ENCODE measurements around the gene PRICKLE4.
"Not testable (repeated sequence)": the region's sequence is repeated elsewhere in the genome, so short reads cannot be mapped to it uniquely, and the experiment has no call there.

Gene PRICKLE4

DNA sequence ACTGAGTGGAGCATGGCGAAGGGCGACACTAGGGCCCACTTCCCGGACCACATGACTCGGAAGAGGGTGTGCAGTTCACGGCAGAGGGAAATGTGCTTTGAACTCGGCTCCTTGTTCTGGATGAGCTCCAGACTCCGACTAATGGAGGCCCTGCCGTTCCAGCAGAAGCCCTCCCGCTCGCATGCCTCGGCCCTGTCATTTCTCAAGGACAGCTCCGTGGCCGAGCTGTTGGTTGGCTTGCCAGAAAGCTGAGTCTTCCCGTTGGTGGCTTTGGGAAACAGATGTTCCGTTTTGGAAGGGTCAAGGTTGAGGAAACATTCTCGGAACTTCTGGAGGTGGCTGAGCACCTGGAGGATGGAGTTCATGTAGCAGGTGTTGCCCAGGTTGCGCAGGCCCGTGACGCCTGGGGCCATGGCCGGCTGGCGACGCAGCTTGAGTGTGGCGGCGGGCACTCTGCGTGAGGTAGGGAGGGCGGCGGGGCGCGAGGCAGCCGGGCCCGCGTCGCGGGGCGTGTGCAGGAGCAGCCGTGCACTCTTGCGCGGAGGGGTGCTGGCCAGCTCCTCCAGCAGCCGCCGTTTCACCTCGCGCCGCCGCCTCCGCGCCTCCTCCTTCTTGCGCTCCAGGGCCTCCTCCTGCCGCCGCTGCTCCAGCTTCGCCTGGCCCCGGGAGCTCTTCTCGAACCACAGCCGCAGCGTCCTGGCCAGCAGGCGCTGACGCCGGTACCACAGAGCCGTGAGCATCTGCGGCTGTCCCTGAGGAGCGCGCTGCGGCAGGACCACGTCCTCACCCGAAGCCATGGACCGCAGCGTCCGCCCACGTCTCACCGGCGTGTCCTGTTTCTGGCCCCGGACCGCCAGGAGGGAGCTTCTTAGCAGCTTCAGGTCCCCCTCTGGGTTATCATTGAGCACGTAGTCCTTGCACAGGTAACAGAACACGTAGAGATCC is 25.5 kb downstream of the PRICKLE4 start:
- no peak overlapping the region for H3K27ac ChIP-seq
- H3K27me3 ChIP-seq (replicated peaks): no peaks in the 10 kb centered on the region
- TF ChIP-seq CTCF (IDR thresholded peaks at IDR 0.05; ENCODE audit: low read depth, low read length, missing control alignments): no peak
- DNase-seq: no peak
- in situ Hi-C loops (cut with HindIII; ENCODE audit: low pct_ligation_motif_present, low sequenced_read_pairs): no loop called here
- H3K4me3 ChIP-seq (ENCODE audit: low read depth, low read length): no peak overlapping the region
- H3K36me3 ChIP-seq (replicated peaks): no peaks in the 10 kb centered on the region

GRCh38 chr6:41811095-41811494 is 30.5 kb downstream of the PRICKLE4 start:
- Histone ChIP-seq H3K27me3 (replicated peaks) (no peaks in the 10 kb centered on the region), H3K27ac (no peak overlapping the region), H3K4me3 (ENCODE audit: low read depth, low read length) (no peak overlapping the region), H3K36me3 (replicated peaks) (no peaks in the 10 kb centered on the region)
- no peak for TF ChIP-seq CTCF (IDR thresholded peaks at IDR 0.05; ENCODE audit: low read depth, low read length, missing control alignments)
- in situ Hi-C loops (cut with HindIII; ENCODE audit: low pct_ligation_motif_present, low sequenced_read_pairs): no loop called here
- DNase-seq: no peak

- H3K36me3 ChIP-seq (replicated peaks); H3K4me3 ChIP-seq (ENCODE audit: low read depth, low read length); H3K27ac ChIP-seq; H3K27me3 ChIP-seq (replicated peaks); in situ Hi-C loops (cut with HindIII; ENCODE audit: low pct_ligation_motif_present, low sequenced_read_pairs); DNase-seq: not testable (repeated sequence)
These were observed 31.4 kb downstream of the PRICKLE4 start for GRCh38 chr6:41811946-41812345.

GRCh38 chr6:41813469-41813868 is 32.9 kb downstream of the PRICKLE4 start:
- no peak for DNase-seq
- H3K27me3 ChIP-seq (replicated peaks): no peaks in the 10 kb centered on the region
- no peak overlapping the region for H3K27ac ChIP-seq
- no peaks in the 10 kb centered on the region for H3K36me3 ChIP-seq (replicated peaks)
- no peak for TF ChIP-seq CTCF (IDR thresholded peaks at IDR 0.05; ENCODE audit: low read depth, low read length, missing control alignments)
- no peak overlapping the region for H3K4me3 ChIP-seq (ENCODE audit: low read depth, low read length)
- in situ Hi-C loops (cut with HindIII; ENCODE audit: low pct_ligation_motif_present, low sequenced_read_pairs): no loop called here

GRCh38 chr6:41813956-41814355 is 33.4 kb downstream of the PRICKLE4 start:
- H3K4me3 ChIP-seq (ENCODE audit: low read depth, low read length): no peak overlapping the region
- no peaks in the 10 kb centered on the region for H3K27me3 ChIP-seq (replicated peaks)
- no peak for DNase-seq
- H3K36me3 ChIP-seq (replicated peaks): no peaks in the 10 kb centered on the region
- in situ Hi-C loops (cut with HindIII; ENCODE audit: low pct_ligation_motif_present, low sequenced_read_pairs): no loop called here
- H3K27ac ChIP-seq: no peak overlapping the region
- TF ChIP-seq CTCF (IDR thresholded peaks at IDR 0.05; ENCODE audit: low read depth, low read length, missing control alignments): no peak

DNA sequence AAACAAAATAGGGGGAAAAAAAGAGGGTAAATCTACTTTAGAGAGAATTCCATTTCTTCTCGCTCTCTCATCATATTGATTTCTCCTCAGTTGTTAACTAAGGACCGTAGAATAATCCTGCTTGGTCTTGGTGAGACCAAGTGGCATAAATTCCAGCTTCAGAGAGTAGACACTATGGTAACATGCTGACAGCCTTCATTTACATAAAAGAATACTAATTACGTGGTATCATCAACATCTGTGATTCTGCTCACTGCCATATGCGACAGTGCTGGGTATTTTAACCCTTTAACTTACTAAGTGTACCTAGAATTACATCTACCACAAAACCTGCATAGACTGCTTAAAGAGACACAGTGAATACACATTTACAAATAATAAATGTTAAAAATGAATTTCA is 34.0 kb downstream of the PRICKLE4 start:
- in situ Hi-C loops (cut with HindIII; ENCODE audit: low pct_ligation_motif_present, low sequenced_read_pairs): no loop called here
- Histone ChIP-seq H3K36me3 (replicated peaks) (no peaks in the 10 kb centered on the region), H3K27ac (no peak overlapping the region), H3K27me3 (replicated peaks) (no peaks in the 10 kb centered on the region), H3K4me3 (ENCODE audit: low read depth, low read length) (no peak overlapping the region)
- TF ChIP-seq CTCF (IDR thresholded peaks at IDR 0.05; ENCODE audit: low read depth, low read length, missing control alignments): no peak
- DNase-seq: no peak
